Naive thymus-derived CD8-positive, alpha-beta T cell (primary cell): ENCODE data around the gene RHPN2. TPM values are rescaled to one million over a fixed set of nuclear protein-coding genes. Genes with fewer than 3 reads are reported as not detected.
"Not testable (repeated sequence)": the region's sequence is repeated elsewhere in the genome, so short reads cannot be mapped to it uniquely, and the experiment has no call there.

Experiments
- ATAC-seq, 2 donors: fragments of 150-1000 bp; cut with Tn5 transposase in 1 of 2; sonication (Bioruptor Pico), chemical (Tn5 transposase) in 1 of 2; 1 replicate in 1 of 2; 2 replicates in 1 of 2; pipeline ENCODE4 v1.10.0; 2021; ENCODE audit warnings: mild to moderate bottlenecking in 2 of 2, moderate library complexity in 2 of 2
- POLR2A ChIA-PET: fragments of 350-600 bp; sonication (Branson Sonifier 250); formaldehyde crosslinking; loops from one replicate; lab custom pipeline; 2021; ENCODE audit warnings: antibody characterized with exemption; lab: Charles Lee
- DNase-seq, 10 donors: peaks; one replicate each; pipeline versions ENCODE4 v3.0.0 to v3.0.0-alpha.2; 2020 to 2022
- H3K27ac Mint-ChIP-seq, 10 donors: one replicate each; pipeline ENCODE4 v1.8.0; 2020 to 2022; ENCODE audit warnings: mild to moderate bottlenecking in 10 of 10, mixed read lengths in 10 of 10, moderate library complexity in 4 of 10, inconsistent platforms in 1 of 10
- H3K27me3 Mint-ChIP-seq, 5 donors: one replicate each; pipeline ENCODE4 v1.8.0; 2021 to 2022; ENCODE audit warnings: mixed read lengths in 5 of 5
- H3K36me3 Mint-ChIP-seq, 3 donors: one replicate each; pipeline ENCODE4 v1.8.0; 2020 to 2022; ENCODE audit warnings: mixed read lengths in 3 of 3, mild to moderate bottlenecking in 2 of 3, inconsistent platforms in 1 of 3
- H3K4me1 Mint-ChIP-seq, 4 donors: one replicate each; pipeline ENCODE4 v1.8.0; 2021 to 2022; ENCODE audit warnings: mixed read lengths in 4 of 4
- H3K4me3 Mint-ChIP-seq, 10 donors: one replicate each; pipeline ENCODE4 v1.8.0; 2020 to 2022; ENCODE audit warnings: mild to moderate bottlenecking in 10 of 10, mixed read lengths in 10 of 10, moderate library complexity in 6 of 10, inconsistent platforms in 1 of 10
- H3K9me3 Mint-ChIP-seq, 9 donors: one replicate each; pipeline ENCODE4 v1.8.0; 2020 to 2022; ENCODE audit warnings: mixed read lengths in 9 of 9, mild to moderate bottlenecking in 3 of 9, inconsistent platforms in 1 of 9, moderate library complexity in 1 of 9
- polyA plus RNA-seq, 3 donors: library from polyadenylated mRNA; unstranded; fragments of 300-500 nt; fragmentation: Illumina TruSeq; gene quantifications; one replicate each; pipeline ENCODE4 v1.2.3, GENCODE V29; 2021
- total RNA-seq, 8 experiments: library from RNA in 2 of 8; stranded (reverse) in 2 of 8; gene quantifications; one replicate each; pipeline ENCODE4 v1.2.3 and lab custom pipeline; 2021 to 2026

RHPN2 gene
- total and polyA plus RNA-seq, 5 experiments from 2014 or later, result 0.06 to 2.8 (median 1.8) TPM

- DNase-seq, result no peak
- H3K36me3 Mint-ChIP-seq, result no peaks in the 10 kb centered on the region
- H3K27me3 Mint-ChIP-seq, result peaks cover 0 to 2% (median 0%) of the 10 kb centered on the region in 5 donors
- ATAC-seq, result no peak
- no peak overlapping the region for H3K4me3 Mint-ChIP-seq
- peak overlapping the region in 1 of 10 donors; percentile 71 for H3K27ac Mint-ChIP-seq
- POLR2A ChIA-PET, result no interaction called here
- no peaks in the 10 kb centered on the region for H3K9me3 Mint-ChIP-seq
- peaks cover 4 to 7% (median 5%) of the 10 kb centered on the region in 4 donors for H3K4me1 Mint-ChIP-seq
Observed at GRCh38 chr19:33005440-33005839, 59.2 kb downstream of the RHPN2 start.

GRCh38 chr19:33003424-33004024 lies 61.2 kb downstream of the RHPN2 start:
- H3K9me3 Mint-ChIP-seq, POLR2A ChIA-PET: not testable (repeated sequence)

GRCh38 chr19:33002126-33002865 lies 62.4 kb downstream of the RHPN2 start:
- Mint-ChIP-seq H3K4me1 (peaks cover 8 to 25% (median 16%) of the 10 kb centered on the region in 4 donors), H3K27ac (peak overlapping the region in 2 of 10 donors; percentile 34 to 37)
- not testable (repeated sequence) for H3K9me3 Mint-ChIP-seq, H3K36me3 Mint-ChIP-seq, H3K4me3 Mint-ChIP-seq, DNase-seq, H3K27me3 Mint-ChIP-seq, ATAC-seq
- POLR2A ChIA-PET, result interaction anchor here (0.8 kb wide), 1 partner anchor 78 kb away, joined by 3 read pairs; the partner anchor contains the start of gene GPATCH1

More at GRCh38 chr19:33003424-33004024, 61.2 kb downstream of the RHPN2 start:
- not testable (repeated sequence) for ATAC-seq, H3K27me3 Mint-ChIP-seq, H3K4me3 Mint-ChIP-seq, DNase-seq, H3K36me3 Mint-ChIP-seq, H3K27ac Mint-ChIP-seq
- H3K4me1 Mint-ChIP-seq, result peaks cover 6 to 22% (median 12%) of the 10 kb centered on the region in 4 donors

GRCh38 chr19:33000910-33001309 lies 63.8 kb downstream of the RHPN2 start:
- no peaks in the 10 kb centered on the region for H3K9me3 Mint-ChIP-seq

GRCh38 chr19:33000510-33000909 lies 64.2 kb downstream of the RHPN2 start:
- DNase-seq (peak in 5 of 10 donors; percentile 11 to 41 (median 19)), ATAC-seq (peak; percentile 53 to 74)
- peak overlapping the region in 9 of 10 donors; percentile 15 to 88 (median 58) for H3K27ac Mint-ChIP-seq
- H3K4me1 Mint-ChIP-seq, result peaks cover 8 to 25% (median 16%) of the 10 kb centered on the region in 4 donors
- H3K4me3 Mint-ChIP-seq, result peak overlapping the region; percentile 1 to 87 (median 68)
- no peaks in the 10 kb centered on the region for H3K27me3 Mint-ChIP-seq
- H3K36me3 Mint-ChIP-seq, result no peaks in the 10 kb centered on the region
- H3K9me3 Mint-ChIP-seq, result no peaks in the 10 kb centered on the region
- POLR2A ChIA-PET, result no interaction called here

More at GRCh38 chr19:33000910-33001309, 63.8 kb downstream of the RHPN2 start:
- POLR2A ChIA-PET, result no interaction called here
- Mint-ChIP-seq H3K27ac (peak overlapping the region in 6 of 10 donors; percentile 39 to 88 (median 60)), H3K4me1 (peaks cover 8 to 25% (median 16%) of the 10 kb centered on the region in 4 donors), H3K27me3 (no peaks in the 10 kb centered on the region), H3K36me3 (no peaks in the 10 kb centered on the region), H3K4me3 (peak overlapping the region in 7 of 10 donors; percentile 63 to 87 (median 71))
- DNase-seq (no peak), ATAC-seq (no peak)

- no peak for ATAC-seq
- H3K27ac Mint-ChIP-seq, result peak overlapping the region in 4 of 10 donors; percentile 18 to 83 (median 54)
- no peak overlapping the region for H3K4me3 Mint-ChIP-seq
- H3K36me3 Mint-ChIP-seq, result no peaks in the 10 kb centered on the region
- no peak for DNase-seq
- H3K4me1 Mint-ChIP-seq, result peaks cover 8 to 25% (median 16%) of the 10 kb centered on the region in 4 donors
- POLR2A ChIA-PET, result no interaction called here
- no peaks in the 10 kb centered on the region for H3K9me3 Mint-ChIP-seq
- no peaks in the 10 kb centered on the region for H3K27me3 Mint-ChIP-seq
Observed at GRCh38 chr19:32998722-32999121, 66.0 kb downstream of the RHPN2 start.

- no peak for ATAC-seq
- peak overlapping the region in 6 of 10 donors; percentile 1 to 70 (median 42) for H3K27ac Mint-ChIP-seq
- no peak overlapping the region for H3K4me3 Mint-ChIP-seq
- H3K9me3 Mint-ChIP-seq, result no peaks in the 10 kb centered on the region
- no peaks in the 10 kb centered on the region for H3K36me3 Mint-ChIP-seq
- H3K4me1 Mint-ChIP-seq, result peaks cover 8 to 25% (median 16%) of the 10 kb centered on the region in 4 donors
- no peaks in the 10 kb centered on the region for H3K27me3 Mint-ChIP-seq
- POLR2A ChIA-PET, result no interaction called here
- no peak for DNase-seq
Observed at GRCh38 chr19:32997716-32998355, 66.9 kb downstream of the RHPN2 start.

GRCh38 chr19:32997061-32997464 lies 67.6 kb downstream of the RHPN2 start:
- Mint-ChIP-seq H3K4me1 (peaks cover 8 to 25% (median 16%) of the 10 kb centered on the region in 4 donors), H3K27ac (peak overlapping the region in 2 of 10 donors; percentile 24 to 70)
- POLR2A ChIA-PET, H3K4me3 Mint-ChIP-seq, H3K9me3 Mint-ChIP-seq, DNase-seq, ATAC-seq, H3K27me3 Mint-ChIP-seq, H3K36me3 Mint-ChIP-seq: not testable (repeated sequence)

GRCh38 chr19:32995966-32996365 lies 68.7 kb downstream of the RHPN2 start:
- H3K4me1 Mint-ChIP-seq, result peaks cover 9 to 29% (median 22%) of the 10 kb centered on the region in 4 donors
- DNase-seq, ATAC-seq, H3K27me3 Mint-ChIP-seq, POLR2A ChIA-PET, H3K9me3 Mint-ChIP-seq, H3K4me3 Mint-ChIP-seq, H3K36me3 Mint-ChIP-seq: not testable (repeated sequence)
- peak overlapping the region in 1 of 10 donors; percentile 27 for H3K27ac Mint-ChIP-seq

GRCh38 chr19:32988724-32989123 lies 76.0 kb downstream of the RHPN2 start:
- no peak for ATAC-seq
- Mint-ChIP-seq H3K36me3 (peaks cover 0 to 5% (median 3%) of the 10 kb centered on the region in 3 donors), H3K27me3 (no peaks in the 10 kb centered on the region), H3K4me1 (peaks cover 5 to 12% (median 9%) of the 10 kb centered on the region in 4 donors), H3K4me3 (no peak overlapping the region), H3K9me3 (no peaks in the 10 kb centered on the region), H3K27ac (peak overlapping the region in 2 of 10 donors; percentile 21 to 90)
- no peak for DNase-seq
- POLR2A ChIA-PET, result interaction anchor here (0.6 kb wide), 1 partner anchor 11 kb away, joined by 6 read pairs; no protein-coding TSS in a partner anchor

- H3K36me3 Mint-ChIP-seq, H3K27me3 Mint-ChIP-seq, H3K9me3 Mint-ChIP-seq, ATAC-seq, DNase-seq, H3K4me3 Mint-ChIP-seq: not testable (repeated sequence)
- Mint-ChIP-seq H3K4me1 (peaks cover 5 to 12% (median 9%) of the 10 kb centered on the region in 4 donors), H3K27ac (peak overlapping the region in 3 of 10 donors; percentile 21 to 90 (median 33))
- POLR2A ChIA-PET, result interaction anchor here (0.6 kb wide), 1 partner anchor 11 kb away, joined by 6 read pairs; no protein-coding TSS in a partner anchor
Observed at GRCh38 chr19:32988254-32988653, 76.4 kb downstream of the RHPN2 start.

GRCh38 chr19:32982488-32982887 lies 82.2 kb downstream of the RHPN2 start:
- H3K36me3 Mint-ChIP-seq, ATAC-seq, H3K27me3 Mint-ChIP-seq, DNase-seq, H3K4me1 Mint-ChIP-seq, H3K4me3 Mint-ChIP-seq, H3K9me3 Mint-ChIP-seq, POLR2A ChIA-PET: not testable (repeated sequence)
- peak overlapping the region in 1 of 10 donors; percentile 74 for H3K27ac Mint-ChIP-seq
